ENCODE data around the gene KCNC3.

The KCNC3 gene

GRCh38 chr19:50376166-50377050, 47.2 kb upstream of the KCNC3 start, which contains the start of gene NR1H2:
Gene NR1H2, plus strand, starts transcription at chr19:50376457. Its CDS starts 1,149 bp downstream, at chr19:50377606.
- H3K4me3 ChIP-seq (ENCODE audit: low read depth, low read length) = peak within 1 kb of the TSS; percentile 88
- peak; percentile 78 for TF ChIP-seq POLR2A (IDR thresholded peaks at IDR 0.05; ENCODE audit: extremely low read depth, insufficient read length)
- peak; percentile 79 for TF ChIP-seq MYC (IDR thresholded peaks at IDR 0.05; ENCODE audit: low read depth, low read length)
- TF ChIP-seq MAX (IDR thresholded peaks at IDR 0.05; ENCODE audit: low read depth, low read length) = peak; percentile 61
- TF ChIP-seq, protein P1, sequence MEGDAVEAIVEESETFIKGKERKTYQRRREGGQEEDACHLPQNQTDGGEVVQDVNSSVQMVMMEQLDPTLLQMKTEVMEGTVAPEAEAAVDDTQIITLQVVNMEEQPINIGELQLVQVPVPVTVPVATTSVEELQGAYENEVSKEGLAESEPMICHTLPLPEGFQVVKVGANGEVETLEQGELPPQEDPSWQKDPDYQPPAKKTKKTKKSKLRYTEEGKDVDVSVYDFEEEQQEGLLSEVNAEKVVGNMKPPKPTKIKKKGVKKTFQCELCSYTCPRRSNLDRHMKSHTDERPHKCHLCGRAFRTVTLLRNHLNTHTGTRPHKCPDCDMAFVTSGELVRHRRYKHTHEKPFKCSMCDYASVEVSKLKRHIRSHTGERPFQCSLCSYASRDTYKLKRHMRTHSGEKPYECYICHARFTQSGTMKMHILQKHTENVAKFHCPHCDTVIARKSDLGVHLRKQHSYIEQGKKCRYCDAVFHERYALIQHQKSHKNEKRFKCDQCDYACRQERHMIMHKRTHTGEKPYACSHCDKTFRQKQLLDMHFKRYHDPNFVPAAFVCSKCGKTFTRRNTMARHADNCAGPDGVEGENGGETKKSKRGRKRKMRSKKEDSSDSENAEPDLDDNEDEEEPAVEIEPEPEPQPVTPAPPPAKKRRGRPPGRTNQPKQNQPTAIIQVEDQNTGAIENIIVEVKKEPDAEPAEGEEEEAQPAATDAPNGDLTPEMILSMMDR (IDR thresholded peaks at IDR 0.05; ENCODE audit: low read depth, low read length) = no peak
- DNase-seq (ENCODE audit: low read depth) = peak; percentile 97

GRCh38 chr19:50371914-50372475, 42.8 kb upstream of the KCNC3 start:
- no peak overlapping the region for H3K4me3 ChIP-seq (ENCODE audit: low read depth, low read length)
- DNase-seq (ENCODE audit: low read depth) = peak; percentile 50
- no peak for TF ChIP-seq POLR2A (IDR thresholded peaks at IDR 0.05; ENCODE audit: extremely low read depth, insufficient read length)
- TF ChIP-seq MAX (IDR thresholded peaks at IDR 0.05; ENCODE audit: low read depth, low read length) = no peak
- TF ChIP-seq, protein P1 (IDR thresholded peaks at IDR 0.05; ENCODE audit: low read depth, low read length) = no peak
- no peak for TF ChIP-seq MYC (IDR thresholded peaks at IDR 0.05; ENCODE audit: low read depth, low read length)

DNA sequence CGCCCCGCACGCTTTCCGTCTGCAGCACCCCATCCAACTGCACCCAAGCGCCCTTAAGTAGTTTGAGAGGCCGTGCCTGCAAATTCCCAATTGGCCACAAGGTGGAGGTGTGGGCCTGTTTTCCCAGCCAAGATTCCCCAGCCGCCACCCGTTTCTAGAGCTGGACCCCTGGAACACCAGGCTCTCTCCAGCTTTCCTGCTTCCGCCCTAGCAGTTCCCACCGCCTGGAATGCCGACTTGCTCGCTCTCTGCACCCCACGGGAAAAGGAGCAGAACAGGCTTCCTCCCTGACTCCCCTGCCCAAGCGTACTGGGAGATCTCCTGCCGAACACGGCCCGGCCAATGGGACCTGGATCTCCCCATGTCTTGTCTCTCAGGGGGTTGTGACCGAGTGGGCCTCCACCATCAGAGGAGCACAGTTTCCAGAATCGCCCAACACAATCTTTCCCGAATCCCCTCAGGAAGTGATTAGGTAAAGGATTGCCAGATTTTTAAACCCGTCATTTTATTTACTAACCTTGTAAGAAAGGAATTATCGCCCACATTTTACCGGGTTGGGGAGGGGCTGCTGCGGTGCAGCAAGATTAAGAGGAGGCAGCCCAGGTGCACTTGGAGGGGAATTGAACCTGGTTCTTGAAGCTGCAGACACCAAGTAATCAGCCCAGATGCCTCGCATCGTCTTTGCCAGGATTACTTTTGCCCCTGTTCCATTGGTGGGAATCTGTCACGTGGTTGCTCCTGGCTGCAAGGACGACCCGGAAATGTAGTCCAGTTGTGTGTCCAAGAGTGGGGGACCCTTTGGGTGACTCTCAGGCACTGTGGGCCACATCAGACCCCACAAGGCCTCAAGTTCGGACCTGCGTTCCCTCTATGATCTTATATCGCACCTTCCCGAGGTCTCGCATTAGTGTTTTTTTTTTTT, 39.7 kb upstream of the KCNC3 start:
- TF ChIP-seq, protein P1 (IDR thresholded peaks at IDR 0.05; ENCODE audit: low read depth, low read length) = peak; percentile 59
- TF ChIP-seq MYC (IDR thresholded peaks at IDR 0.05; ENCODE audit: low read depth, low read length) (no peak), MAX (IDR thresholded peaks at IDR 0.05; ENCODE audit: low read depth, low read length) (no peak), POLR2A (IDR thresholded peaks at IDR 0.05; ENCODE audit: extremely low read depth, insufficient read length) (no peak)
- peak; percentile 58 for DNase-seq (ENCODE audit: low read depth)
- no peak overlapping the region for H3K4me3 ChIP-seq (ENCODE audit: low read depth, low read length)

DNA sequence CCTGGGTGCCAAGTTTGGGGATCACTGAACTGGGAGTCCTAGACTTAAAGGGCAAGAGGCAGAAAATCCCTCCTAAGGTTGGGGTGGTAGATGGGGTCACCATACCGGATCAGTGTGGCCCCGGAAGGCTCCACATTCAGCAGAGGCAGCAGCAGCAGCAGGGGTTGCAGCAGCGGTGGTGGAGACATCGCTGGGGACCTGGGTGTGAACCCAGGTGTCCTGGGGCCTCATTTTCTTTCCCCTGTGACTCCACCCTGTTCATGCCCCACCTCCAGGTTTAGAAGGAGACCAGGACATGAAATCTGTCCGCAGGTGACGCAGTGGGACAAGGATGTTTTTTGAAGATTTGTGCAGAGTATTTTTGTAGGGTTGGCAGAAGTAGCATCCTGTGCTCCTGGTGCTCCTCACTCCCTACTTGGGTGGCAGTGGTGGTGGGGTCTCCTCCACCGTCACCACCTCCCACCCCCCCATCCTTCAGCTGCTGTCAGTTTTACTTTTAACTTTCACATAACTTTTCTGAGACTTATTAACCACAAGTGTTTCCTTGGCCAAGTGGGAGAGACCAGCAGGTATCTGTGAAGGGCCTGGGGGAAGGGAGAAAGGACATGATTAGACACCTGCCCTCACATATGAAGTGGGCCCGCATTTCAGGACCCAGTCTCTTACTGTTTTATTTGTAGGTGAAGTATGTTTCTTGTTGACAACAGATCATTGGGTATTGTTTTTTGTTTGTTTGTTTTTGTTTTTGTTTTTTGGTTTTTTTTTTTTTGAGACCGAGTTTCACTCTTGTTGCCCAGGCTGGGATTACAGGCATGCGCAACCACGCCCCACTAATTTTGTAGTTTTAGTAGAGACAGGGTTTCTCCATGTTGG, 36.5 kb upstream of the KCNC3 start, which contains the start of gene NAPSA:
Gene NAPSA, minus strand, starts transcription at position 206 of the 873 bp plus-strand sequence. Its CDS starts 18 bp downstream, at position 188.
- no peak for TF ChIP-seq MYC (IDR thresholded peaks at IDR 0.05; ENCODE audit: low read depth, low read length)
- no peak for TF ChIP-seq POLR2A (IDR thresholded peaks at IDR 0.05; ENCODE audit: extremely low read depth, insufficient read length)
- TF ChIP-seq, protein P1 (IDR thresholded peaks at IDR 0.05; ENCODE audit: low read depth, low read length) = no peak
- TF ChIP-seq MAX (IDR thresholded peaks at IDR 0.05; ENCODE audit: low read depth, low read length) = no peak
- no peak within 1 kb of the TSS for H3K4me3 ChIP-seq (ENCODE audit: low read depth, low read length)
- no peak for DNase-seq (ENCODE audit: low read depth)
